GM19467 (cell line): ENCODE results near the gene C12orf42.

ENCODE experiments used
- ATAC-seq: cut with Tn5 transposase; IDR thresholded peaks from one replicate; pipeline ENCODE4 v1.9.1; 2021; ENCODE audit warnings: mild to moderate bottlenecking, moderate library complexity; ENCODE audit not compliant: unreplicated experiment

Gene C12orf42

DNA sequence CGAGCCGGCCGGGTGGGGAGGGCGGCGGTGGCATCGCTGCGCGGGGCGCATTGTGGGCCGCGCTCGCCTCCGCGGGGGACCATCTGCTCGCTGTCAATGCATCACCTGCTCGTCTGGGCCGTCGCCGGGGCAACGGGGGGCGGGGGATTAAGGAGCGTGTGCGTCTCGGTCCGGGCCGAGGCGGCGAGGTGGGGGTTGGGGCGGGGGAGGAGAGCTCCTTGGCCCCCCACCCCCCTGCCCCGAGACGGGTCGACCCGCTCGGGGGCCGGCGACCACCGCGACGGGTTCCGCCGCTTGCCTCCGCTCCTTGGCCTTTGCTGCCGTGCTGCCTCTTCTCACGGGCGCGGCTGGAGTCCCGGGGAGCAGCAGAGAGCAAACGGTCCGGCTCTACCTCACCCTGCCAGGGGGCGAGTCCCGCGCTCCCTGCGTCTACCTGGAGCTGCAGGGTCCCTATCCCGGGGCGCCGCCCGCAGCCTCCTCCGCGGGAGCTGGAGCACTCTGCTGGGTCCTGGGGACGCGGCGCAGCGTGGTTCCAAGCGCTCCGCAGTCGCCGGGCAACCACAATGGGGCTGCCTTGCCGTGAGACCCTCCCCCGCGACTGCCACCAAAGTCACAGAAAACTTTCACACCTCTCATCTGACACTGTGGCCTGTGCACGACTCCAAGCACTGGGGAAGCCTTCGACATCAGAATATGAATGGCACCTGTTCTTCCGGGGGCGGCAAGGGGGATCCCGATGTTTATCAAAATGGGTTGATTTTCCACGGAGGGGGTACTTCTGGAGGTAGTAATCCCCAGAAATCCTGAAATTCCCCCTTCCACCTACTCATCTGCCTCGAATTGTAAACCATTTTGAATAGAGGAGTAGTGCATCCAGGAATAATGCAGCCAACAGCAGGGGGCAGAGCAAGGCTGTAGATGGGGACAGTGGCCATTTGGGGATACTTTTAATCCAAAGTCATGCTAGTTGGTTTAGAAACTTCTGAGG lies at the start of gene C12orf42:
TSS of gene C12orf42 (minus strand) at position 500 of the 988 bp plus-strand sequence. CDS start 17,542 bp downstream, outside the sequence.
- ATAC-seq: peak; percentile 62

DNA sequence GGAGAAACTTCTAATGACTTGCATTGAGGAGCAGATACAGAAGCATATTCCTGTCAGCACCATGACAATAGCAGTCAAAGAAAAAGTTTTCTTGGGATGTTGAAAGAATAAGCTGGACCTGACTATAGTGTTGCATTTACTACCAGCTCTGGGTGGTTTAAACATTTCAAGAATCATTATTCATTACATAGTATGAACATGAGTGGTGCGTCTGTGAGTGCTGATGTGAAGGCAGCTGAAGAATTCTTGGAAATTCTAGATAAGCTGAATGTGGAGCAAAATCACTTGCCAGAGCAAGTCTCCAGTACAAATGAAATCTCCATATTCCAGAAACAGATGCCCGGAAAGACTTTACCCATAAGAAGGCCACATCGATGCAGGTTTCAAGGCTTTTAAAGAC lies 46.3 kb upstream of the C12orf42 start:
- no peak for ATAC-seq

DNA sequence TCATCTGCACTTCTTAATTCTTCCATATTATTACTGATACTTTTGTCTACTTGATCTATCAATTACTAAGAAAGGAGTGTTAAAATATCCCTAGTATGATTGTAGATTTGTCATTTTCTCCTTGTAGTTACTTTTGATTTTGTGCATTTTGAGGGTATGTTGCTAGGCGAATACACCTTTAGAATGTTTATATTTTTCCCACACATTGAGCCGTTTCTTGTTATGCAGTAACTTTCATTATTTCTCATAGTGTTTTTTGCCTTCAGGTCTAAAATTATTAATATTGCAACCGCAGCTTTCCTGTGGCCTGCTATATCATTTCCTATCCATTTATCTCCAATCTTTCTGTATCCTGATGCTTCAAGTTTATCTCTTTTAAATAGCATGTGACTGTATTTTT lies 44.6 kb upstream of the C12orf42 start:
- ATAC-seq: no peak

DNA sequence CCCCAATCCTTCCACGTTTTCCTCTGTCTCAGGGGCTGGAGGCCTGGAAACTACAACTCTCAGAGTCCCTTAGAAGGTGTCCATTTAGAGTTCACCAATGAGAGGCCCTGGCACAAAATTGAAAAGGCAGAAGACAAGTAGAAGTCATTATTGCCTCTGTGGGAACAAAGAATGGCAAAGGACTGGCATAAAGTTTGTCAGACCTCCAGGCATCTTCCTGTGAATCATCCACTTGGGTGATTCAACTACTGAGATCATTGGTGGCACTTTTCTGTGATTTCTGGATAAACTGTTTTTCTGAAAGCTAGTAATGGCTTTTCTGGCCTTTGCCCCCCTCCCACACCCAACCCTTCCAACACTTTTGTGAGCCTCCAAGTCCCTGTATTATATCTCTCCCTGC lies 42.6 kb upstream of the C12orf42 start:
- ATAC-seq: no peak

DNA sequence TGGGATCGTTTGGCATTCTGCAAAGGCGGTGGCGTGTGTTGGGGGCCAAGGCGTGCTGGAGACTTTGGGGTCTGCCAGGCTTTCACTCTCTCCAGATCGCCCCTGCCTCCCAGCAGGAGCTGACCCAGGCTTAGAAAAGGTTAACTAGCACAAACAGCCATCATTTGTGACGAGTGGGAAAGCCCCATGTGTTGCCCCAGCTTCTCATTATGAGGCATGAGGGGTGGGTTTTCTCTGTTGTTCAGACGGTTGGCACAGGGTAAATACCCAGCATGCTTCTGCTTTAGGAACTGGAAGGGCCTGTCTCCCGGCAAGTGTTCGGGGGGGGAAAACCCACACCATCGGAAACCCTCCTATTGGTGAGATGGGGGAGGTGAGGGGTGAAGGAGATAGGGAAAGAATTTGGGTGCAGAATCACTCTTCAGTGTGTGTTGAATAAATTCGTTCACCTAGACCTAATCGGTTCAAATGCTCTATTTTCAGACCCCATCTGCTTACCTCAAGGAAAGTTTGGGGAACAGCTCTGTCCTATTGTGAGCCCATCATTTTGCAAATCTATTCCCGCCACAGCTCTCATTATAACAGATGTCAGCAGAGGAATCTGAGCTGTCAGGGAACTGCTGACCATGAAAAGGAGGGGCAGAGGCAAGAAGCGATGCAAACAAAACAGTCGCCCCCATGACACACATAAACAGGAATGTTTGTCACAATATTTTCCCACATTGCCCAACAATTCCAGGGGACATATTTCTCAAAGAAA lies 34.7 kb upstream of the C12orf42 start:
- ATAC-seq: no peak

DNA sequence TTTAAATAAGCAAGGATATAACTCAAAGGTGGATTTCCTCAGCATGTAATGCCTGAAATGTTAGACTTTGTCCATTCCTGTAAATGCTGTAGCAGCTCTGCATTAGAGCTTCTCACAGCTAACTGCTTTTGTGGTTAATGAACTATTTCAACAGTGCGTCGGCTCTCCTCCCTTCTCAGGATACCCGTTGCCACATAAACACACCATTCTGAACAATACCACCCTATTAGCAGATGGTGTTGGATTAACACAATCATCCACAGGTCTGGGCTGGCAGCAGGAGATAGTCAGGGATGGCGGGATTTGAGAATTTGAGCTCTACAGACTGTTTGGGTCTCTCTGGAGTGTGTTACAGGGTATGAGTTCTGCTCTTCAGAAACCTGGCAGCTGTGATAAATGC lies 33.5 kb upstream of the C12orf42 start:
- ATAC-seq: no peak

DNA sequence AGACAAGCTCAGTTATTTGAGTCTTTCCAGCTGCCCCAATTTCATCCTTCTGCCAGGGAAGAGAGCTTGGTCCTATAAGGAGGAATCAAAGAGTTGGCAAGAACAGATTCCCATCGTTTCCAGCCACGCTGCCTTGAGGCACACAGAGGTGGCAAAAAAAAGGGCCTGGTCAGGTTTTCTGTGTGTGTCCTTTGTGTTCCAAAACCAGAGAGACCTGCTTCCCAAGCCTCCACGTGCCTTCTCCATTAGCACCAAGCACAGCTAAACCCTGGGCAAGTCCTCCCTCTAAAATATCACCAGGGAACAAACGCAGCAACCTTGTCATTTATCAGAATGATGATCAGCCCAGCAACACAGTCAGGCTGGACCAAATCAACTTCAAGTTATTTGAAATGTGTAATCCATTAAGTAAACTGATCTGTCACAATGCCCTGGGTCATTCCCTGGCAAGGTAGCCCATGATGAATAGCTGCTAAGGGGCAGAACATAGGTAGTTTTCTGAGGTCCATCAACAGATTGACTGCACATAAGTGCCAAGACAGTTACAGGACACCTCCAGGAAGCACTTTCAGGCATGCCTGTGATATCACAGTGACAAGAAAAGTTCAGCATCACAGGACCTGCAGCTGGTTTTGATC lies 28.6 kb upstream of the C12orf42 start:
- ATAC-seq: no peak

DNA sequence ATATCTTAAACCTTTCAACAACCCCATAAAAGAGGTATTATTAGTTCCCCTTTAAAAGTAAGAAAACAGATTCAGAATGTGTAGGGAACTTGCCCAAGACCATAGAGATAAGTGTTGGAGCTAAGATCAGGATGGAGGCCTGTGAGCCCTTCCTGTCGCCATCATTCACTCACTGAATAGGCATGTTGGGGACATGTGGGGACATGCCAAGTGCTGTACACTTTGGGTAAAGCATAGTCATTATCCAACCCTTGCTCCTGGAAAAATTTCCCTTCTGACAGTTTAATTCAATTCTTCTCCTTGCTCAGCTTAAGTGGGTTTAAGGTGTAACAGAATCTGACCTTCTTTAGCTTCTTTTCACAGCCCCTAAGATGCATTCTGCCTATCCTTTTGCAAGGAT lies 28.0 kb upstream of the C12orf42 start:
- no peak for ATAC-seq

DNA sequence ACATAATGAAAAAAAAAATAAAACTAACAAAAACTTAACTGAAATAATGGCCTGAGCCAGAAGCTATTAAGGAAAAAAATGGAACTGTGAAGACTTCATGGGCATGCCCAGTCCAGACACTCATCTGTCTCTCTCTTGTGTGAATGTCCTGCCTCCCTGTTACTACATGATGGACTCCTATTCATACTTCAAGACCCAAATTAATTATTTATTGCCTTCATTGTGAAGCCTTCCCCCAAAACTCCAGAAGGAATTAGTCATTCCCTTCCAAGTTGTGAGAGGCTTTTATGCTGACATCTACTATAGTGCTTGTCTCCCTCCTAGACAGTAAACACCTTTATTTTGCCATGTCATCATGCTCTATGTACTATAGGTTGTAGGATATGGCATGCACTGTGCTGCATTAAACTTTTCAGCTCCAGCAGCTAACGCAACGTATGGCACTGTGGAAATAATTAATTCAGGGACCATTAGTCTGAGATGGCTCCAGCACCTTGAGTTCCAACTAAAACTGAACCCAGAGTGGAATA lies 25.0 kb upstream of the C12orf42 start:
- ATAC-seq: no peak

DNA sequence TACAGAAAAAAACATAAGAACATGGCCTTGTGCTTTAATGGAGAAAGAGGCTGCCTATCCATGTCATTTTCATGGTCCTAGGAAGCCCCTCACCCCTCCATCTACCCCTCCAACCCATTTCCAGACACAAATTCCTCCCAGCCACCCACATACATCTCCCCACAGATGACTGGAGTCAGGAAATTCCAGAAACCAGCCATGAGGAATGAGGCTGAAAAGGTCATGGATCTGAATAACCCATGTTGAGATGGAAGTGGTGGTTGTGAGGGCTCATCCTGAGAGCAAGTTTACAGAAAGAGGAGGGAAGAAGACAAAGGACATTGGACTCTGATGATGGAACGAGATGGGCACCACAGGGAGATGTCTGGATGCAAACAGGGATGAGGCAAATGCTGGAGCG lies 23.9 kb upstream of the C12orf42 start:
- no peak for ATAC-seq

DNA sequence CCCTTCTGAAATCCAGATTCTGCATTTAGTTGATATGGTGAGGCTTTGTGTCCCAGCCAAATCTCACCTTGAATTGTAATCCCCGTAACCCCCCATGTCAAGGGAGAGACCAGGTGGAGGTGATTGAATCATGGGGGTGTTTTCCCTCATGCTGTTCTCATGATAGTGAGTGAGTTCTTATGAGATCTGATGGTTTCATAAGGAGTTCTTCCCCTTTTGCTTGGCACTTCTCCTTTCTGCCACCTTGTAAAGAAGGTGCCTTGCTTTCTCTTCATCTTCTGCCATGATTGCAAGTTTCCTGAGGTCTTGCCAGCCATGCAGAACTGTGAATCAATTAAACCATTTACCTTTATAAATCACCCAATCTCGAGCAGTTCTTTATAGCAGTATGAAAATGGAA lies 23.1 kb upstream of the C12orf42 start:
- no peak for ATAC-seq

DNA sequence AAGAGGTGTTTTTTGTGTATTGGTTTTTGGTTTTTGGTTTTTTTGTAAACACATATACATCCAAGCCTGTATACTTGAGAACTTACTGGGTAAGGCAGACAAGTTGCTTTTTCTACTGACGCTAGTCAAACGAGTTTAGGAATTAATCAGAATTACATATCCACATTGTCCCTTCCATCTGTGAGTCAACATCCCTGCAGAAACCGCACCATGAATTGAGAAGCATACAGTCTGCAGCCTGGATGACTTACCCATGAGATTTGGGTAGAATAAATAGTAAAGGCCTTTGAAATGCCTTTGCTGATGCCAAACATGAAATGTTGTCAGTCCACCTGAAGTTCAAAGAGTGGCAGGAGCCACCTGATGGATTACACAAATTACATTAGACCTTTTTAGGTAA lies 21.4 kb upstream of the C12orf42 start:
- no peak for ATAC-seq

DNA sequence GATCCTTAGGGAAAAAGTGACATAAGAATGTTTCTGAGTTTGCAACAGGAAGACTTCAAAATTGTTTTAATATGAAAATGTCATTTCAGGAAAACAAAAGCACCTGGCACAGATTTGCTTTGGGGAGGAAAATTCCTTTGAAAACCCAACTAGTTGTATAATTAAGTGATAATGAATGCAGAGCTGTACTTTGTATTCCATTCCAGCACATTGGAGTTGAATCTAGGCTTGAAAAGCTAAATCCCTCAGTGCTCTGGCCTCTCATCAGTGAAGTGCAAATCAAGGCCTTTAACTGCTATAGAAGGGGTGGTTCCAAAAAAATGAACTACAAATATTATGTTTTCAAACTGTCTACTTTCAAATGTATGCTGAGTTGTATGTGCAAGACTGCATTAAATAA lies 19.6 kb upstream of the C12orf42 start:
- no peak for ATAC-seq

DNA sequence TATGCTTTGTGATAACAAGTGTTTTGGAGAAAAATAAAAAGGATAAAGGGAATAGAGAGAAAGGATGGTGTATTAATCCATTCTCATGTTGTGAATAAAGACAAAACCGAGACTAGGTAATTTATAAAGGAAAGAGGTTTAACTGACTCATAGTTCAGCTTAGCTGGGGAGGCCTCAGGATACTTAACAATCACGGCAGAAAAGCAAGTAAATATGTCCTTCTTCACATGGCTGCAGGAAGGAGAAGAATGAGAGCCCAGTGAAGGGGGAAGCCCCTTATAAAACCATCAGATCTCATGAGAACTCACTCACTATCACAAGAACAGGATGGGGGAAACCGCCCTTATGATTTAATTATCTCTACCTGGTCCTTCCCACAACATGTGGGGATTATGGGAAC lies 18.1 kb upstream of the C12orf42 start:
- ATAC-seq: no peak

DNA sequence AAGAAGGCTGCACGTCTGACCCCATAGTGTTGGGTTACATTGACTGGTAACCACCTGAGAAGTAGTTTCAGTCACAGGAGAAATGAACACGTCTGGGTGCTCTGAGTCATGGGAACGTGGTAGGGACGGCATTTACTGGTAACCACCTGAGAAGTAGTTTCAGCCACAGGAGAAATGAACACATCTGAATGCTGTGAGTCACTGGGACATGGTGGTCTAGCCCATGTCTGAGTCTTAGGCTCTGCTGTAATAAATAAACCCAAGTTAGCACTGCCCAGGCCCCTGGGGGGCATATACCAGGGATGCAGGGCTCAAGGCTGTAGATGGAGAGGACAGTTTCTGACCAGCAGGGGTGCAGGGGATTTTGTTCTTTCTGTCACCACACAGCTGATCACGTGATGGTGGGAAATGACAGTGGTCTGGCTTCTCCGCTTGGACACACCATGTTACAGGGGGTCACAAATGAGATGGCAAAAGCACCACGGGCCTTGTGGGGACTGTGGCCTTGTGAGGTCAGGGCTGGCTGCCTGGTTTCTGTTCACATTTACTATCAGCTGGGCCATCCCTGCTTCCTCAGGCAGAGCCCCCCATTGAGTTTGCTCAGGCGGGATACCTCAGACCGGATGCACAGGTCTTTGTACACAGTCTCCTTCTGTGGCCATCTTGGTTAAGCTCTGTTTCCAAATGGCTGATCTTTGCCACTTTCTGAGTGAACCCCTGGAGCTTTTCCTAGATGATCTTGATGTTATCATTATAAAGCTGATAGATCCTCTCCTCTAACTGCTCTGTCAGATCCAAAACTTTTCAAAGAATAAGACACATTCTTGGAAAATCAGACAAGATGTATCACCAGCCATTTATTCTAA lies 9.8 kb upstream of the C12orf42 start:
- peak; percentile 93 for ATAC-seq

DNA sequence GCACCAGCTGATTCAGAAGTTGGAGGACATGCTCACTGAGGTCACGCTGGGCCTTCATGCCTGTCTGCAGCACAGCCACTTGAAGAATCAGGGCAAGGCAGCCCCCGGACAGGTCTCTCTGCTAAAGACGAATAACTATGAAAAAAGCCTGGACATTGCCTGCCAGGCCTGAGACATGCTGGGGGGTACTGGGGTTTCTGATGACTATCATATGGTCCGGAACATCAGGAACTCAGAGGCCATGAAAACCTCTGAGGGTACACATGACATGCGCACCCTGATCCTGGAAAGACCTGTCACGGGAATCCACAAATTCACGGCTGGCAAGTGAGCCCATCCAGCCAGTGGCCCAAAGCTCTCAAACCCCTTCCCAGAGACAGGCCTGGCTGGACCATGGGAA lies 8.8 kb upstream of the C12orf42 start:
- no peak for ATAC-seq

DNA sequence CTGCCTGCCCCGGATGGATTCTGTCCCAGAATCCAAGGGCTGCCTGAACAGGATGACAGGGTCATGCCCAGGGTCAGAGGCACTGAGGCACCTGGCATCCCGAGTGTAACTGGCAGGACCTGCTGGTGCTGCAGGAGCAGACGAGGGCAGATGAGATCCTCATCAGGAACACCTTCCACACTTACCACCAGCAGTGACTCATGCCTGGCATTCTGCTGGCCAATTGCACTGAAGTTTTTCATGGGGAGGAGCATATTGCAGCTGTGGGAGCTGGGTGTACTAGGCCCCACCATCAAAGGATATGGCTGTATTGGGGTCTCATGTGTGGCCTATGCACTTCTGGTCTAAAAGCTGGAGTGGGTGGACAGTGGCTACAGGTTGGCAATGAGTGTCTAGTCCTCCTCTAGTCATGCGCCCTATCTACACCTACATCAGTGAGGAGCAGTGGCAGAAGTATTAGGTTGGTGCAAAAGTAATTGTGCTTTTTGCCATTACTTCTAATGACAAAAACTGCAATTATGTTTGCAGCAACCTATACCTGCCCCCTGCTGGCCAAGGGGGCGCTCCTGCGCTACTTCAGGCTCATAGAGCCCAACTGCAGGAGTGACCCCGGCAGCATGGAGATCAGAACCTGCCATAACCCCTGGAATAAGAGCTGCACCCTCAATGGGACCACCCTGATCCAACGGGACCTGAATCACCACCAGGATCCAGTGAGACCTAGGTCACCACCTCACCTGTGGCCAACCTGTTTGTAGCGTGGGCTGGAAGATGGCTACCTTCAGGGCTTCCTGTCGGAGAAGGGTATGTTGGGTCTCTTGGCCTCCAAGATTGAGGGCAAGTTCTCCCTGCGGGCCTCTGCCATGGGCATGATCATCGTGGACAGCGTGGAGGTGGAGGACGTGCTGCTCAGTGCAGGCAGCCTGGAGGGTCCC lies 8.0 kb upstream of the C12orf42 start:
- ATAC-seq: no peak

DNA sequence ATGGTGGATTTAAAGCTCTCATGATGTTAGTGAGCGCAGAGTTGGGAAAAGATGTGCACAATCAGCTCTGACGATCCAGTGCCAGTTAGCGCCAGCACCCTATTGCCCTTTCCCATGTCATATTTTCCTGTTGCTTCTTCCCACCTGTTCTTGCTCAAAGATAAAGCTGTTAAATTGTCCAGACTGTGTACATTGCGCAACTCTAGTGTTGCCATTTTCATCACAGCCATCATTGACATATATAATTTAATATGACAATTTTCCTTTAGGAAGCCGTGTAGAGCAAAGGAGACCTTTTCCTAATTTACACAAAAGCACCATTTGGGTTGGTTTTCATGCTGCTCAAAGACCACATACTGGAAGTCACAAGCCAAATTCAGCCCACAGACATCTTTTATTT lies 5.7 kb upstream of the C12orf42 start:
- no peak for ATAC-seq

DNA sequence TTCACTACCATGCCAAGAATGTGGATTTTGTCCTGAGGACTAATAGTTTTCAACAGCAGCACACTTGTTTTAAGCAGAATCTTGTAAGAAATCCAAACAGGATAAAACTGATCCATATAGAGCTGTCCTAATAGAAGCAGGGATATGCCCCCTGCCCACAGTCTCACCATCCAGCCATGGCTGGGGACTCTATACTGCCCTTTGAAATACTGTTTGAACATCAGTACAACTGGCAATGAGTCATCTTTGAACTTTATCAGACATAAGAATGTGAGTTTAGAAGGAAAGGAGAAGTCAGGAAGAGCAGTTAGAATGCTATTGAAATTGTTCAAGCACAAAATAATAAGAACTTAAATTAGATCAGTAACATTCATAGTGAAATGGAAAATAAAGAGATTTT lies 3.8 kb upstream of the C12orf42 start:
- no peak for ATAC-seq
